WTC11 (cell line): ENCODE data around the gene WDFY4.

Experiments
- ATF6 ChIP-seq: sonication (generic); formaldehyde crosslinking; IDR thresholded peaks from 2 replicates; pipeline ENCODE4 v1.8.1; 2023; ENCODE audit warnings: mild to moderate bottlenecking, missing genetic modification reagents
- CBFB ChIP-seq: sonication (generic); formaldehyde crosslinking; IDR thresholded peaks from 2 replicates; pipeline ENCODE4 v1.8.1; 2022; ENCODE audit warnings: mild to moderate bottlenecking, low read depth, missing genetic modification reagents
- CTCF ChIP-seq: fragments of 200-600 bp; IDR thresholded peaks from 2 replicates; pipeline ENCODE4 v1.8.0; 2022; ENCODE audit warnings: antibody characterized with exemption
- GABPB1 ChIP-seq: sonication (generic); formaldehyde crosslinking; IDR thresholded peaks from 2 replicates; pipeline ENCODE4 v1.8.1; 2023; ENCODE audit warnings: mild to moderate bottlenecking, missing genetic modification reagents
- IRF1 ChIP-seq: sonication (generic); formaldehyde crosslinking; IDR thresholded peaks from 2 replicates; pipeline ENCODE4 v1.8.0; 2023; ENCODE audit warnings: missing genetic modification reagents
- IRF2 ChIP-seq: sonication (generic); formaldehyde crosslinking; IDR thresholded peaks from 2 replicates; pipeline ENCODE4 v1.8.0; 2022; ENCODE audit warnings: low read depth, missing genetic modification reagents, borderline replicate concordance
- KAT7 ChIP-seq: sonication (generic); formaldehyde crosslinking; IDR thresholded peaks from 2 replicates; pipeline ENCODE4 v1.8.1; 2023; ENCODE audit warnings: missing genetic modification reagents, mild to moderate bottlenecking, borderline replicate concordance
- SP1 ChIP-seq: sonication (generic); formaldehyde crosslinking; conservative IDR thresholded peaks from 2 replicates; pipeline ENCODE4 v1.8.1; 2022; ENCODE audit warnings: missing genetic modification reagents
- STAT6 ChIP-seq: sonication (generic); formaldehyde crosslinking; conservative IDR thresholded peaks from 2 replicates; pipeline ENCODE4 v1.8.1; 2023; ENCODE audit warnings: mild to moderate bottlenecking, low read depth, missing genetic modification reagents, moderate library complexity
- TEAD1 ChIP-seq: sonication (generic); formaldehyde crosslinking; IDR thresholded peaks from 2 replicates; pipeline ENCODE4 v1.8.0; 2022; ENCODE audit warnings: mild to moderate bottlenecking, missing genetic modification reagents
- ZNF232 ChIP-seq: sonication (generic); formaldehyde crosslinking; IDR thresholded peaks from 2 replicates; pipeline ENCODE4 v1.8.0; 2022; ENCODE audit warnings: mild to moderate bottlenecking, missing genetic modification reagents

GRCh38 chr10:49023752-49024151 lies 339.1 kb downstream of the WDFY4 start:
- TF ChIP-seq CTCF (no peak), ZNF232 (CRISPR knock-in tag) (no peak), GABPB1 (CRISPR knock-in tag) (no peak), TEAD1 (CRISPR knock-in tag) (no peak), IRF1 (no peak), ATF6 (CRISPR knock-in tag) (no peak), KAT7 (CRISPR knock-in tag) (no peak), CBFB (CRISPR knock-in tag) (no peak), STAT6 (no peak), IRF2 (no peak), SP1 (CRISPR knock-in tag) (no peak)
